K562 (cell line): ENCODE measurements around the gene MAD1L1. TPM values are rescaled to one million over a fixed set of nuclear protein-coding genes. Genes with fewer than 3 reads are reported as not detected.

ENCODE experiments used
- ARID1B ChIP-seq: fragments of 450-650 bp; IDR thresholded peaks from 2 replicates; pipeline ENCODE4 v1.6.1; 2016; ENCODE audit warnings: antibody characterized with exemption, mild to moderate bottlenecking, inconsistent platforms
- CBFB ChIP-seq: sonication (generic); formaldehyde crosslinking; IDR thresholded peaks from 2 replicates; pipeline ENCODE4 v1.4.0; 2020; ENCODE audit warnings: mild to moderate bottlenecking, missing genetic modification reagents
- CREB3 ChIP-seq: fragments of 450-650 bp; conservative IDR thresholded peaks from 2 replicates; pipeline ENCODE4 v1.6.1; 2016; ENCODE audit warnings: missing genetic modification characterization, low read depth, mild to moderate bottlenecking, missing compliant biosample characterization, moderate library complexity
- ETS2 ChIP-seq: IDR thresholded peaks from 2 replicates; pipeline ENCODE4 v1.6.1; 2016; ENCODE audit warnings: borderline replicate concordance, missing genetic modification characterization, mild to moderate bottlenecking, moderate library complexity, missing compliant biosample characterization; ENCODE audit not compliant: poor library complexity, severe bottlenecking
- EZH2 ChIP-seq: IDR thresholded peaks from 2 replicates; pipeline ENCODE4 v1.6.1; 2012; ENCODE audit warnings: low read depth, mild to moderate bottlenecking, inconsistent platforms, low read length, borderline replicate concordance
- FOXA1 ChIP-seq: fragments of 450-650 bp; IDR thresholded peaks from 2 replicates; pipeline ENCODE4 v1.6.1; 2016; ENCODE audit warnings: mild to moderate bottlenecking, borderline replicate concordance
- GTF2B ChIP-seq: IDR thresholded peaks from 2 replicates; pipeline ENCODE4 v1.6.1; 2011; ENCODE audit not compliant: insufficient read length; ENCODE audit errors: extremely low read depth
- GTF2E2 ChIP-seq: fragments of 200-800 bp; sonication (Bioruptor generic); IDR thresholded peaks from 2 replicates; pipeline ENCODE4 v1.6.1; 2016; ENCODE audit warnings: missing genetic modification characterization, missing compliant biosample characterization
- HBP1 ChIP-seq: fragments of 450-650 bp; formaldehyde crosslinking; IDR thresholded peaks from 2 replicates; pipeline ENCODE4 v1.4.0; 2022; ENCODE audit warnings: missing genetic modification characterization
- KDM2B ChIP-seq: fragments of 250-450 bp; sonication (Bioruptor Pico); IDR thresholded peaks from 2 replicates; pipeline ENCODE4 v1.8.0; 2021; ENCODE audit warnings: mild to moderate bottlenecking, moderate library complexity
- KLF1 ChIP-seq: fragments of 450-650 bp; IDR thresholded peaks from 2 replicates; pipeline ENCODE4 v1.6.1; 2016; ENCODE audit warnings: missing genetic modification characterization, missing compliant biosample characterization
- OTX1 ChIP-seq: fragments of 450-650 bp; formaldehyde crosslinking; IDR thresholded peaks from 2 replicates; pipeline ENCODE4 v1.4.0; 2022; ENCODE audit warnings: mild to moderate bottlenecking
- POLR2H ChIP-seq: IDR thresholded peaks from 2 replicates; pipeline ENCODE4 v1.6.1; 2016; ENCODE audit warnings: missing genetic modification characterization, low read depth, mild to moderate bottlenecking, control low read depth, missing compliant biosample characterization, moderate library complexity
- PRDM10 ChIP-seq: fragments of 450-650 bp; IDR thresholded peaks from 2 replicates; pipeline ENCODE4 v1.6.1; 2018; ENCODE audit not compliant: partially characterized antibody
- RB1 ChIP-seq: fragments of 450-650 bp; IDR thresholded peaks from 2 replicates; pipeline ENCODE4 v1.6.1; 2017; ENCODE audit warnings: low read depth, mild to moderate bottlenecking
- ZBTB1 ChIP-seq: sonication (generic); formaldehyde crosslinking; IDR thresholded peaks from 2 replicates; pipeline ENCODE4 v1.8.1; 2023; ENCODE audit warnings: missing genetic modification reagents, low read depth, mild to moderate bottlenecking, borderline replicate concordance
- ZNF239 ChIP-seq: fragments of 250-450 bp; sonication (Bioruptor Pico); IDR thresholded peaks from 2 replicates; pipeline ENCODE4 v1.4.0; 2020; ENCODE audit warnings: mild to moderate bottlenecking
- ZNF584 ChIP-seq: fragments of 200-800 bp; sonication (Bioruptor generic); IDR thresholded peaks from 2 replicates; pipeline ENCODE4 v1.6.1; 2016; ENCODE audit warnings: low read depth, mild to moderate bottlenecking, missing genetic modification characterization, missing compliant biosample characterization
- ZNF76 ChIP-seq: fragments of 250-450 bp; sonication (Bioruptor Pico); IDR thresholded peaks from 2 replicates; pipeline ENCODE4 v1.4.0; 2020; ENCODE audit warnings: mild to moderate bottlenecking, moderate library complexity, borderline replicate concordance
- ZSCAN29 ChIP-seq: fragments of 450-650 bp; IDR thresholded peaks from 2 replicates; pipeline ENCODE4 v1.6.1; 2017
- polyA plus RNA-seq, 8 experiments: library from polyadenylated mRNA; depleted of rRNA in 4 of 8; stranded (reverse) in 5 of 8; unstranded in 3 of 8; fragments of >200 nt; fragmentation: Nextera tagmentation in 2 of 8; fragmentation: Illumina TruSeq in 1 of 8; extraction: Ambion mirVana in 2 of 8; extraction: Trizol in 1 of 8; gene quantifications; 2 replicates each; pipeline versions ENCODE4 v1.2.1 to v1.2.3, GENCODE V29; 2011 to 2014; ENCODE audit warnings: inconsistent platforms in 1 of 8, missing spikeins in 1 of 8
- total RNA-seq, 7 experiments: library from RNA; depleted of rRNA in 6 of 7; stranded (reverse); fragments of >200 nt in 6 of 7; fragmentation: Illumina TruSeq in 2 of 7; extraction: Trizol in 2 of 7; gene quantifications; 2 replicates each; pipeline versions ENCODE4 v1.2.1 to v1.2.3, GENCODE V29; 2011 to 2021; ENCODE audit warnings: low replicate concordance in 1 of 7

The MAD1L1 gene
- total and polyA plus RNA-seq, 9 of the 15 experiments (the other 6 are each of a cell fraction or from before 2014, with no cell fraction given): 1.7 to 89.7 (median 18.0) TPM

DNA sequence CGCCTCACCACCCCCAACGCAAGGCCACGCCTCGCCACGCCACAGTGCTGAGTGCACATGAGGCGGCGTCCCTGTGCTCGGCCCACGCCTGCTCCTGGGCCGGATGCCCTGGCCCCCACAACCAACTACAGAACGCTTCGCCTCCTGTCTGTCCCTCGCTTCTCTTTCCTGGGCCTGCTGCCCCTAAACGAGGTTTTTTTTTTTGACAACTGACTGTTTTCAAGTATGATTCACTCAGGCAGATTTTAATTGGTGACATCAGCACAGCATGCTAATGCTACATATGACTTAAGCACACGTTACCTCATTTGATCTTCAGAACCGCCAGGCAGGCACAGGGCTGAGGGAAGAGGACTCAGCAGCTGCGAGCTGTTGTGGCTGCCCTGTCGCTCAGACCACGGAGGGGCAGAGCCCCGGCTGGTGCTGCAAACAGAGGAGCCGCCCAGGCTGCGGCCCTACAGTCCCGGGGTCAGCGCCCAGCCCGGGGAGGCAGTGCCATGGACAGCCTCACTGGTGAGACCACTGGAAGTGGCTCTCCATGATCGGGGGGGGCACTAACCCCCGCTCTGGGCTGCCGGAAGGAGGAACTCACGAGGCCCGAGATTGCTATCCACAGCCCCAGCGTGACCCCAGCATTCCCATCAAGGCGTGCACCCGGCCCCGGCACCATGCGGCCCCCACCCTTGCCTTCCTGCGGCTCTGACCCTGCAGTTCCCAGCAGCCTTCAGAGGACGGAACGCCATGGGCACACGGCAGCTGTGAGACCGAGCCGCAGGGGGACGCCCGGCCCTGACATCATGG, 212.8 kb downstream of the MAD1L1 start (continued):
- TF ChIP-seq ETS2: no peak
- TF ChIP-seq ZNF239 (CRISPR knock-in tag): no peak; the same call in 1 of the 2 replicates
- TF ChIP-seq CBFB (CRISPR knock-in tag): 0 out of 2 replicates have a peak, but pooled peaks have one; percentile 6
- peak; percentile 54 for TF ChIP-seq POLR2H (tag)
- peak; percentile 61; the same call in 1 of the 2 replicates for TF ChIP-seq GTF2E2 (tag)
- TF ChIP-seq FOXA1: no peak
- TF ChIP-seq OTX1: peak; percentile 65; the same call in 1 of the 2 replicates
- no peak; the same call in 1 of the 2 replicates for TF ChIP-seq KLF1 (tag)
- TF ChIP-seq ZNF76 (CRISPR knock-in tag): peak; percentile 88; the same call in 1 of the 2 replicates
- 0 out of 2 replicates have a peak, but pooled peaks have one; percentile 29 for TF ChIP-seq RB1
- TF ChIP-seq ZBTB1 (CRISPR knock-in tag): peak; percentile 31; the same call in 1 of the 2 replicates
- TF ChIP-seq ZNF584 (CRISPR knock-in tag): no peak; the same call in 1 of the 2 replicates
- no peak for TF ChIP-seq EZH2
- TF ChIP-seq KDM2B: no peak
- TF ChIP-seq ARID1B: peak; percentile 57
- TF ChIP-seq PRDM10: no peak
- 0 out of 2 replicates have a peak, but pooled peaks have one; percentile 32 for TF ChIP-seq ZSCAN29
- TF ChIP-seq HBP1: 0 out of 2 replicates have a peak, but pooled peaks have one; percentile 31
- TF ChIP-seq CREB3 (tag): peak; percentile 64
- TF ChIP-seq GTF2B: no peak
